Esophagus squamous epithelium (tissue), 5 donors: Measurements from ENCODE around the gene PIK3R5. TPM values are rescaled to one million over a fixed set of nuclear protein-coding genes. Genes with fewer than 3 reads are reported as not detected.

Experiments used
- DNase-seq: peaks from one replicate; lab custom pipeline; 2025; lab: John Stamatoyannopoulos, UW
- H3K27ac ChIP-seq, 4 donors: fragments of 200-600 bp; sonication (generic); one replicate each; pipeline ENCODE4 v1.5.1; 2016 to 2019; ENCODE audit warnings: mild to moderate bottlenecking in 1 of 4
- H3K27me3 ChIP-seq, 4 donors: fragments of 200-600 bp; sonication (generic); 1 replicate in 3 of 4; 2 replicates in 1 of 4; pipeline versions ENCODE4 v1.5.1 to v1.6.0; 2017 to 2021; ENCODE audit warnings: antibody characterized with exemption in 1 of 4
- H3K36me3 ChIP-seq, 3 donors: fragments of 200-600 bp; sonication (generic); one replicate each; pipeline ENCODE4 v1.5.1; 2016 to 2019
- H3K4me1 ChIP-seq, 3 donors: fragments of 200-600 bp; sonication (generic); one replicate each; pipeline ENCODE4 v1.5.1; 2017 to 2019
- H3K4me3 ChIP-seq, 4 donors: fragments of 200-600 bp; sonication (generic); 1 replicate in 3 of 4; 2 replicates in 1 of 4; pipeline ENCODE4 v1.5.1; 2016 to 2019; ENCODE audit warnings: mild to moderate bottlenecking in 2 of 4, moderate library complexity in 1 of 4
- H3K9me3 ChIP-seq, 3 donors: fragments of 200-600 bp; sonication (generic); one replicate each; pipeline ENCODE4 v1.5.1; 2016 to 2019
- CTCF ChIP-seq, 6 experiments: fragments of 450-650 bp in 4 of 6; fragments of 200-600 bp in 2 of 6; sonication (generic) in 2 of 6; IDR thresholded peaks; one replicate each; pipeline ENCODE4 v1.5.1; 2016 to 2019; ENCODE audit warnings: antibody characterized with exemption in 6 of 6, mild to moderate bottlenecking in 4 of 6, moderate library complexity in 4 of 6
- POLR2A ChIP-seq, 4 donors: fragments of 450-650 bp; IDR thresholded peaks; one replicate each; pipeline ENCODE4 v1.6.1; 2017; ENCODE audit warnings: antibody characterized with exemption in 4 of 4, mild to moderate bottlenecking in 4 of 4, moderate library complexity in 3 of 4
- WGBS, 2 donors: methylation state at CpG; one replicate each; pipeline ENCODE4 v1.1.5; 2018; 5-methylcytosine and 5-hydroxymethylcytosine counted together
- intact Hi-C: fragments of 100-400 bp; cut with DNase I; formaldehyde crosslinking; loops from one replicate; pipeline ENCODE4 v1.15.0; 2022
- total RNA-seq, 4 donors: library from RNA; depleted of rRNA; stranded (reverse); fragments of >200 nt; gene quantifications; one replicate each; pipeline ENCODE4 v1.1.0, GENCODE V29; 2016
- donor health status: DM: yes; HTN: yes; CAD: no.

The PIK3R5 gene
- total RNA-seq, 4 donors from 2014 or later: 1.8 to 8.8 (median 3.1) TPM

- peaks cover 0 to 21% (median 0%) of the 10 kb centered on the region in 4 donors for H3K27me3 ChIP-seq
- intact Hi-C loops: no loop called here
- TF ChIP-seq CTCF (IDR thresholded peaks at IDR 0.05): no peak
- no peak for TF ChIP-seq POLR2A (IDR thresholded peaks at IDR 0.05)
- H3K36me3 ChIP-seq: no peaks in the 10 kb centered on the region
- H3K9me3 ChIP-seq: no peaks in the 10 kb centered on the region
- H3K4me1 ChIP-seq: no peaks in the 10 kb centered on the region
- no peak overlapping the region for H3K27ac ChIP-seq
- H3K4me3 ChIP-seq: no peak overlapping the region
- no peak for DNase-seq
- WGBS, 2 donors: 39 to 71% methylated on average over 3 to 5 of the region's 6 CpGs
Measured at GRCh38 chr17:8865385-8865784, 100.1 kb downstream of the PIK3R5 start.

- intact Hi-C loops: no loop called here
- WGBS, 2 donors: 62 to 82% methylated on average over 8 to 9 of the region's 9 CpGs
Measured at GRCh38 chr17:8862213-8863056, 103.1 kb downstream of the PIK3R5 start.

GRCh38 chr17:8861495-8862181, 103.9 kb downstream of the PIK3R5 start:
- TF ChIP-seq CTCF (IDR thresholded peaks at IDR 0.05) (no peak), POLR2A (IDR thresholded peaks at IDR 0.05) (no peak)
- no peaks in the 10 kb centered on the region for H3K9me3 ChIP-seq
- intact Hi-C loops: no loop called here
- peaks cover 0 to 11% (median 0%) of the 10 kb centered on the region in 3 donors for H3K4me1 ChIP-seq
- no peak overlapping the region for H3K4me3 ChIP-seq
- no peaks in the 10 kb centered on the region for H3K36me3 ChIP-seq
- DNase-seq: no peak
- no peak overlapping the region for H3K27ac ChIP-seq
- peaks cover 0 to 13% (median 0%) of the 10 kb centered on the region in 4 donors for H3K27me3 ChIP-seq
- 66 to 78% methylated on average over 7 of the region's 7 CpGs for WGBS, 2 donors

More at GRCh38 chr17:8862213-8863056, 103.1 kb downstream of the PIK3R5 start:
- TF ChIP-seq CTCF (IDR thresholded peaks at IDR 0.05): no peak
- no peak for TF ChIP-seq POLR2A (IDR thresholded peaks at IDR 0.05)
- H3K27ac ChIP-seq: no peak overlapping the region
- peaks cover 0 to 11% (median 0%) of the 10 kb centered on the region in 3 donors for H3K4me1 ChIP-seq
- DNase-seq: no peak
- H3K9me3 ChIP-seq: no peaks in the 10 kb centered on the region
- H3K36me3 ChIP-seq: no peaks in the 10 kb centered on the region
- no peak overlapping the region for H3K4me3 ChIP-seq
- peaks cover 0 to 11% (median 0%) of the 10 kb centered on the region in 4 donors for H3K27me3 ChIP-seq

- peaks cover 0 to 16% (median 0%) of the 10 kb centered on the region in 3 donors for H3K4me1 ChIP-seq
- peaks cover 0 to 6% (median 0%) of the 10 kb centered on the region in 4 donors for H3K27me3 ChIP-seq
- TF ChIP-seq POLR2A (IDR thresholded peaks at IDR 0.05) (no peak), CTCF (IDR thresholded peaks at IDR 0.05) (no peak)
- intact Hi-C loops: no loop called here
- no peak overlapping the region for H3K4me3 ChIP-seq
- no peaks in the 10 kb centered on the region for H3K36me3 ChIP-seq
- 84 to 88% methylated on average over 11 to 14 of the region's 14 CpGs for WGBS, 2 donors
- DNase-seq: no peak
- H3K27ac ChIP-seq: no peak overlapping the region
- no peaks in the 10 kb centered on the region for H3K9me3 ChIP-seq
Measured at GRCh38 chr17:8859804-8860430, 105.6 kb downstream of the PIK3R5 start.
